Right atrium auricular region (tissue), 2 donors: ENCODE results near the gene C17orf107. TPM values are rescaled to one million over a fixed set of nuclear protein-coding genes. Genes with fewer than 3 reads are reported as not detected.

Experiments used
- DNase-seq: peaks from one replicate; pipeline ENCODE4 v3.0.0-alpha.2; 2019; ENCODE audit warnings: low spot score
- H3K27ac ChIP-seq, 2 donors: fragments of 200-600 bp; sonication (generic); 1 replicate in 1 of 2; 2 replicates in 1 of 2; pipeline ENCODE4 v1.5.1; 2016 to 2019
- H3K27me3 ChIP-seq, 2 donors: fragments of 200-600 bp; sonication (generic); one replicate each; pipeline versions ENCODE4 v1.5.1 to v1.6.0; 2017 to 2019
- H3K36me3 ChIP-seq: fragments of 200-600 bp; sonication (generic); one replicate; pipeline ENCODE4 v1.5.1; 2016
- H3K4me1 ChIP-seq, 2 donors: fragments of 200-600 bp; sonication (generic); one replicate each; pipeline versions ENCODE4 v1.5.1 to v1.6.0; 2017 to 2019
- H3K4me3 ChIP-seq, 2 donors: fragments of 200-600 bp; sonication (generic); 1 replicate in 1 of 2; 2 replicates in 1 of 2; pipeline ENCODE4 v1.5.1; 2017 to 2019; ENCODE audit warnings: mild to moderate bottlenecking in 1 of 2, moderate library complexity in 1 of 2
- H3K9me3 ChIP-seq, 2 donors: fragments of 200-600 bp; sonication (generic); one replicate each; pipeline ENCODE4 v1.5.1; 2019
- total RNA-seq, 2 donors: library from RNA; depleted of rRNA; stranded (reverse); fragments of >200 nt; gene quantifications; one replicate each; pipeline ENCODE4 v1.1.0, GENCODE V29; 2016
- TF ChIP-seq, protein P1 (sequence below), 2 donors: fragments of 200-600 bp; sonication (generic); IDR thresholded peaks; one replicate each; pipeline ENCODE4 v1.5.1; 2019; ENCODE audit warnings: antibody characterized with exemption in 2 of 2

C17orf107 gene
- total RNA-seq, 2 donors from 2014 or later = 1.7 to 4.2 TPM

- Histone ChIP-seq H3K4me3 (no peak overlapping the region), H3K9me3 (no peaks in the 10 kb centered on the region), H3K27me3 (no peaks in the 10 kb centered on the region), H3K27ac (no peak overlapping the region), H3K36me3 (peaks cover 63% of the 10 kb centered on the region), H3K4me1 (peaks cover 0 to 26% of the 10 kb centered on the region in 2 donors)
- TF ChIP-seq, protein P1, sequence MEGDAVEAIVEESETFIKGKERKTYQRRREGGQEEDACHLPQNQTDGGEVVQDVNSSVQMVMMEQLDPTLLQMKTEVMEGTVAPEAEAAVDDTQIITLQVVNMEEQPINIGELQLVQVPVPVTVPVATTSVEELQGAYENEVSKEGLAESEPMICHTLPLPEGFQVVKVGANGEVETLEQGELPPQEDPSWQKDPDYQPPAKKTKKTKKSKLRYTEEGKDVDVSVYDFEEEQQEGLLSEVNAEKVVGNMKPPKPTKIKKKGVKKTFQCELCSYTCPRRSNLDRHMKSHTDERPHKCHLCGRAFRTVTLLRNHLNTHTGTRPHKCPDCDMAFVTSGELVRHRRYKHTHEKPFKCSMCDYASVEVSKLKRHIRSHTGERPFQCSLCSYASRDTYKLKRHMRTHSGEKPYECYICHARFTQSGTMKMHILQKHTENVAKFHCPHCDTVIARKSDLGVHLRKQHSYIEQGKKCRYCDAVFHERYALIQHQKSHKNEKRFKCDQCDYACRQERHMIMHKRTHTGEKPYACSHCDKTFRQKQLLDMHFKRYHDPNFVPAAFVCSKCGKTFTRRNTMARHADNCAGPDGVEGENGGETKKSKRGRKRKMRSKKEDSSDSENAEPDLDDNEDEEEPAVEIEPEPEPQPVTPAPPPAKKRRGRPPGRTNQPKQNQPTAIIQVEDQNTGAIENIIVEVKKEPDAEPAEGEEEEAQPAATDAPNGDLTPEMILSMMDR (IDR thresholded peaks at IDR 0.05) = no peak
- DNase-seq = no peak
Observed at GRCh38 chr17:4895657-4896331, 3.5 kb upstream of the C17orf107 start.

DNA sequence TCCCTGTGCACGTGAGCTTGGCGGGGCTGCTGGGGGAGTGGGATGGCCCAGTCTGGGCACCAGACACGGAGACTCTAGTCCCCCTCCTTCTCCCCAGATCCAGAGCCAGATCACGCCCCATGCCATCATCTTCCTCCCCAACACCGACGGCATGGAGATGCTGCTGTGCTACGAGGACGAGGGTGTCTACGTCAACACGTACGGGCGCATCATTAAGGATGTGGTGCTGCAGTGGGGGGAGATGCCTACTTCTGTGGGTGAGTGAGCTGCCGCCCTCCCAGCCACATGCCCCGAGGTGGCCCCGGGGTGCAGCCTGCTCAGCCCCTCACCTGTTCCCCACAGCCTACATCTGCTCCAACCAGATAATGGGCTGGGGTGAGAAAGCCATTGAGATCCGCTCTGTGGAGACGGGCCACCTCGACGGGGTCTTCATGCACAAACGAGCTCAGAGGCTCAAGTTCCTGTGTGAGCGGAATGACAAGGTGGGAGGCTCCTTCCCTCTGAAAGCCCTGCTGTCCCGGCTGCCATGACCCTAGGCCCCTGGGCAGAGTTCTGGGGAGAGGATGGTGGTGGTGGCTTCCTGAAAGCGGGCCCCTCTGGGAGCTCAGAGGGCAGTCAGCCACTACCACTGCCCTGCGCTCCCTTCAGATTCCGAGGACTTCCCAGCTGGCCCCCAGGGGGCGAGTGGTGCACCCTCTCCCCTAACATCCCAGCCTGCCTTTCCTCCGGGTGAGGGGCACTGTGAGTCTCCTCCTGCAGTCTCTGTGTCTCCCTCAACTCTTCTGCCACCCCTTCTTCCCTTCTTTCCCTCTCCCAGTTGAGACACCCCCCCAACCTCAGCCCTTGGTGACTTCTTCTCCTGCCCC, 2.8 kb upstream of the C17orf107 start:
- no peak overlapping the region for H3K4me3 ChIP-seq
- no peaks in the 10 kb centered on the region for H3K9me3 ChIP-seq
- no peaks in the 10 kb centered on the region for H3K27me3 ChIP-seq
- peaks cover 0 to 33% of the 10 kb centered on the region in 2 donors for H3K4me1 ChIP-seq
- peaks cover 60% of the 10 kb centered on the region for H3K36me3 ChIP-seq
- DNase-seq = no peak
- TF ChIP-seq, protein P1 (IDR thresholded peaks at IDR 0.05) = no peak
- H3K27ac ChIP-seq = no peak overlapping the region

GRCh38 chr17:4897198-4897687, 2.1 kb upstream of the C17orf107 start:
- Histone ChIP-seq H3K36me3 (peaks cover 53% of the 10 kb centered on the region), H3K4me1 (peaks cover 0 to 40% of the 10 kb centered on the region in 2 donors), H3K27me3 (no peaks in the 10 kb centered on the region), H3K9me3 (no peaks in the 10 kb centered on the region), H3K4me3 (no peak overlapping the region), H3K27ac (no peak overlapping the region)
- TF ChIP-seq, protein P1 (IDR thresholded peaks at IDR 0.05) = no peak
- no peak for DNase-seq

- H3K4me1 ChIP-seq = peaks cover 0 to 44% of the 10 kb centered on the region in 2 donors
- no peak overlapping the region for H3K4me3 ChIP-seq
- no peak overlapping the region for H3K27ac ChIP-seq
- peaks cover 48% of the 10 kb centered on the region for H3K36me3 ChIP-seq
- TF ChIP-seq, protein P1 (IDR thresholded peaks at IDR 0.05) = no peak
- DNase-seq = no peak
- H3K27me3 ChIP-seq = no peaks in the 10 kb centered on the region
- H3K9me3 ChIP-seq = no peaks in the 10 kb centered on the region
Observed at GRCh38 chr17:4897785-4898184, 1.6 kb upstream of the C17orf107 start.

DNA sequence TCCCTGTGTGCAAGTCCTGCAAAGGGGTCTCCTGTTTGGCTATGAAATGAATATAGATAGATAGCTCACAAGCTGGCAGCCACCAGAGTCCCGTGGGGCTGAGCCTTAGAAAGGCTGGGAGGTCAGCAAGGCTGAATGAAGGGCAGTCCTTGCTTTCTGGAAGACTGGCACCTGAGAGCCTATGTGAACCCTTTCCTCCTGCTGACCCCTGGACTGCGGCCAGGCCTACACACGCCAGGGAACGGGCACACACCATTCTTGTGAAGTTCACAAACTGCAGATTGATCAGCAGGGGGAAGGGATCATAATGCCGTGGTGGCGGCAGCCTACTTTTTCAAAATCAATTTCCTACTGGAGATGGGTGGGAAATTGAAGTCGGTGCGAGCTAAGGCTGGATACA, 985 bp upstream of the C17orf107 start:
- TF ChIP-seq, protein P1 (IDR thresholded peaks at IDR 0.05) = no peak
- no peak for DNase-seq
- Histone ChIP-seq H3K27ac (no peak overlapping the region), H3K27me3 (no peaks in the 10 kb centered on the region), H3K36me3 (peaks cover 43% of the 10 kb centered on the region), H3K4me1 (peaks cover 0 to 49% of the 10 kb centered on the region in 2 donors), H3K4me3 (no peak overlapping the region), H3K9me3 (no peaks in the 10 kb centered on the region)
